Activated naive CD4-positive, alpha-beta T cell treated with anti-CD3 and anti-CD28 coated beads, Interleukin-2, amount 50 U/mL, for 72 hours (primary cell): Measurements from ENCODE around the gene TGFBR3. TPM values are rescaled to one million over a fixed set of nuclear protein-coding genes. Genes with fewer than 3 reads are reported as not detected.

Experiments
- ATAC-seq, 2 donors: fragments of 150-1000 bp; cut with Tn5 transposase; 2 replicates each; pipeline ENCODE4 v1.10.0; 2021; ENCODE audit warnings: mild to moderate bottlenecking in 2 of 2, moderate library complexity in 2 of 2
- DNase-seq, 2 donors: peaks; one replicate each; pipeline ENCODE4 v3.0.0; 2021 to 2022; ENCODE audit warnings: low spot score in 2 of 2
- H3K27ac Mint-ChIP-seq, 2 donors: one replicate each; pipeline ENCODE4 v1.8.0; 2022; ENCODE audit warnings: mild to moderate bottlenecking in 2 of 2, mixed read lengths in 2 of 2
- H3K36me3 Mint-ChIP-seq, 2 donors: one replicate each; pipeline ENCODE4 v1.8.0; 2022; ENCODE audit warnings: mixed read lengths in 2 of 2
- H3K9me3 Mint-ChIP-seq, 2 donors: one replicate each; pipeline ENCODE4 v1.8.0; 2022; ENCODE audit warnings: mixed read lengths in 2 of 2
- total RNA-seq, 2 donors: library from RNA; stranded (reverse); gene quantifications; one replicate each; pipeline ENCODE4 v1.2.3, GENCODE V29; 2022

TGFBR3 gene
- total RNA-seq, 2 donors from 2014 or later, result 1.2 to 3.3 TPM

DNA sequence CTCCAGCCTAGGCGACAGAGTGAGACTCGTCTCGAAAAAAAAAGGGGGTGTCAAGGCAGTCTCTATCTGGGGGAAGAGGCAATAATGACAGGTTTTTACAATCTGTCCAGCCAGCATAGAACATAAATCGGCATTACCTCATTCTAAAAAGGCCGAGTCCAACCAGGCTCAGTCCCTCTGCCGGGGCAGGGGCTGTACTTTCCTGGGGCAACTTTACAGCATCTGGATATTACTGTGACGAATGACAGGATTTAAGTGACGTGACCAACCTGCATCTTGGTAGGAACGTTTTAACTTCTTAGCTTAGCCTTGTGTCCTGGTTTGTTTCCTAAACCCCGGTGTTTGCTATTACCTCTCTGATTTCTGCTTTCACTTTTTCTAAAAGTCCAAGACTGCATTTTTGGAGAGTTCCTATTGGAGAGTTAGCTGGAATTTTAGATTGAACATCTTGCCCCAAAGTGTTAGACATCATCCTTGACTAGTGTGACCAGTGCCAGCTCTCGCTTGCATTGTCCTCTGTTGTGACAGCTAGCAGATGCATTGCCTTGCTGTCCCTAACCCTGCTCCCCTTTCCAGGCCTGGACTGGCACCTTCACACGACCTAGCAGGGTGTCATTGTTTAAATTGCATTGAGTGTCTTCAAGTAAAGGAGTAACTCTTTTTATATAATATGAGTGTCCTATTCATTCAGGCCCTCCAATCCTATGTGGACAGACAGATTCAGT is 96.5 kb downstream of the TGFBR3 start:
- peaks cover 1 to 6% of the 10 kb centered on the region in 2 donors for H3K9me3 Mint-ChIP-seq
- peaks cover 3 to 6% of the 10 kb centered on the region in 2 donors for H3K36me3 Mint-ChIP-seq
- no peak overlapping the region for H3K27ac Mint-ChIP-seq
- no peak for ATAC-seq
- DNase-seq, result no peak

DNA sequence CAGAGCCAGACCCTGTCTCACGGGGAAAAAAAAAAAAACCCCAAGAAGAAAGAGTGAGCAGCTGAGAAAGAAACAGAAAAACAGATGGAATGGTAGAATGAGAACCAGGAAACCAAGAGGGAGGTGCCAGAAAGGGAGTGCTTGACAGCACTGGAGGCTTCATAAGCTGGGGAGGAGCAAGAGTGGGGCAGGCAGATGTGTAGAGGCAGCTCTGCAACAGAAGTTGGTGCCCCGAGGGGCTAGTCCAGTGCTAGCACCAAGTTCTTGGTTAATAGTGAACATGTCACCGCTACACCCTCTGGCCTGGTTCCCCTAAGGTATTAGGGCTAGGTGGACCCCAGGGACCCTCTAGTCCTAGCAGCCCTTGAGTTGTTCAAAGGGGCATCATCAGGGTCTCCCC is 98.0 kb downstream of the TGFBR3 start:
- Mint-ChIP-seq H3K27ac (no peak overlapping the region), H3K36me3 (peaks cover 0 to 5% of the 10 kb centered on the region in 2 donors), H3K9me3 (peaks cover 0 to 4% of the 10 kb centered on the region in 2 donors)
- no peak for DNase-seq
- no peak for ATAC-seq

DNA sequence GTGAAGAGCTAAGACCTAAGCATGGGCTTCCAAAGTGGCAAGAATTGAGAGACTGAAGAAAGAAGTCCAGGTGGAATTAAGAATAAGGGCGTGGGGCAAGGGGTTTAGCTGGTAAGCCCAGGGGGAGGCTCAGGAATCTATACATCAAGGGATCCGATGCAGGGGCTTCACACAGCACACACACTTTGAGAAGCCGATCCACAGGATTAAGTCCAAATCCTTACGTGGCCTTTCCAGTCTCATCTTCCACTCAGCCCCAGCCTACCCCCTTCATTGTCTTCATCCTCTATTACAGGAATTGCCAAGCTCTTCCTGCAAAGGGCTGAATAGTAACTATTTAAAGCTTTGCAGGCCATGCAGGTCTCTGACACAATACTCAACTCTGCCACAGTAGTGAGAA is 101.3 kb downstream of the TGFBR3 start:
- Mint-ChIP-seq H3K27ac (no peak overlapping the region), H3K36me3 (peaks cover 0 to 5% of the 10 kb centered on the region in 2 donors), H3K9me3 (peaks cover 0 to 4% of the 10 kb centered on the region in 2 donors)
- ATAC-seq (no peak), DNase-seq (no peak)

DNA sequence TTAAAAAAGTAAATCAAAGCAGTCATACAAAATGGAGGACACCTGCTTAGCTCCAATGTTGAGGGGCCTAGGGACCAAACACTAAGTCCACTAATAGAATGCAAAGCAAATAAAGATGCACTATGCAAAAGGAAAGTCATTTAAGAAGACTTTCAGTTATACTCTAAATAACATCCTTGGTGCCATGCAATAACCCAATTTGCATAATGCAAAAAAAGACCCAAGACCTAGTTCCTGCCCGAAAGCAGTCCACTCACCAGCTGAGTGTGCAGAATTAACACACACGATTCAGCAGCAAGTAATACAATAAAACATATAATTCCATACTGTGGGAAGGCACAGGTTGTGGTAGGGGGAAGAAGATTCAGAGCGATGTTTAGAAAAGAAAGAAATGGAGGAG is 101.8 kb downstream of the TGFBR3 start:
- H3K9me3 Mint-ChIP-seq, result peaks cover 0 to 4% of the 10 kb centered on the region in 2 donors
- no peak overlapping the region for H3K27ac Mint-ChIP-seq
- peaks cover 0 to 5% of the 10 kb centered on the region in 2 donors for H3K36me3 Mint-ChIP-seq
- ATAC-seq, result no peak
- DNase-seq, result no peak

DNA sequence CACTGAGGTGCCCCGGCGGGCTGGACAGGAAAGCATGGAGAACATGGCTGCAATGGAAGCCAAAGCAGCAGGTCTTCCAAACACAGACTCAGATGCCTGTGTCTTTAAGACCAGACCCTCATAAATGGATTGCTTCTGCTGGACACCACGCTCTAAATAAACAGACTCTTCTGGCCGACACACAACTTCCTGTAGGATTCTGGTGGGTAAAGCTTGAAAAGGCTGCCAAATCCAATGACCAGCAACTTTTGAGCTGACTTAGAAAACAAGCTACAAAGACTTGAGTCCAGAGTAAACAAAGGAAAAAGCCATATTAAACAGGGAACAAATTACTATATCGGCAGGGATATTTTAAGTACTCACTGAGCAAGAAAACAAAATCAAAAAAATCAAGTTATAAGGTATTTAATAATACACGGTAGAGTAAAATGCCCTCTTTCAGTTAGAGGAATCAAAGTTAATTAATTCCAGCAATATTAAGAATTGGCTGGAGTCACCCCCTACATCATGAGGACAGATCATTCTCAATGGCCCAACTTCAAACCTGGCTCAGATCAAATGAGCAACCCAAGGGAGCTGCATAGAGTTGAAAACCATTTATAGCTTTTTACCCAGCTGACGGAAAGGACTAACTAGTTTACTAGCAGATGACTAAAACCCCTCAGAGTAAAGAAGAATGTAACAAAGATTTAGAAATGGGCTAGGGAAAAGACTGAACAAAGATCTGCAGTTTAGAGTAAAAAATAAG is 102.4 kb downstream of the TGFBR3 start:
- Mint-ChIP-seq H3K36me3 (peaks cover 0 to 5% of the 10 kb centered on the region in 2 donors), H3K27ac (no peak overlapping the region), H3K9me3 (peaks cover 0 to 4% of the 10 kb centered on the region in 2 donors)
- no peak for ATAC-seq
- no peak for DNase-seq

DNA sequence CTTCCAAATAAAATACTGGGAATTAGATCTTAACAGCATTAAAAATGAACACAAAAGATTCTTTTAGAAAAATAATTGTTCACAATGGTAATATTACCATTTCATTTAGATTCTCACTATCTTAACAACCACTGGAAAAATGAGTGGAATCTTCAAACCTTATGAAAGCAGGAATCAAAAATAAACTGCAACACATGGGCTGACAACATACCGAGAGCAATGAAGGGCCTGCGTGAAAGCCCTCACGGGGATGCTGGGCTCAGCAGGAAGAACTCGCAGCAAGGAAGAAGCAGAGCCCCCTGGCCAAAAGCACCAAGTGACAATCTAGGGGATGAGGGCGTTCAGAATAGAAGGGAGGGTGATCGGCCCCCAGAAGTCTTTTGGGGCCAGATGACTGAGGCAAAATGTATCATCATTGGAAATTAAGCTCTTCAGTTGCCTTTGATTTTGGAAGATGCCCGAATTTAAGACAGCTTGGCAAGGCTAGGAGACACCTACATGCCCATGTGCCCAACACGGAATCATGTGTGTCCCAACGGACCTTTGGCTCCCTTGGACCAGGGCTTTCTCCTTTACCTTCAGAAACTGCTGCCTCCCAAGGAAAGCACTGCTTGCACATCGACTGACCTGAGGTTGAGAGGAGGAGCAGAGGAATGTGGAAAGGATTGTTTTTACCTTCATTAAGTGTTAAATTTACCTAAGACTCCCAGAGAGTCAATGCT is 103.9 kb downstream of the TGFBR3 start:
- Mint-ChIP-seq H3K9me3 (peaks cover 0 to 4% of the 10 kb centered on the region in 2 donors), H3K27ac (no peak overlapping the region), H3K36me3 (peaks cover 0 to 5% of the 10 kb centered on the region in 2 donors)
- DNase-seq, result no peak
- no peak for ATAC-seq

DNA sequence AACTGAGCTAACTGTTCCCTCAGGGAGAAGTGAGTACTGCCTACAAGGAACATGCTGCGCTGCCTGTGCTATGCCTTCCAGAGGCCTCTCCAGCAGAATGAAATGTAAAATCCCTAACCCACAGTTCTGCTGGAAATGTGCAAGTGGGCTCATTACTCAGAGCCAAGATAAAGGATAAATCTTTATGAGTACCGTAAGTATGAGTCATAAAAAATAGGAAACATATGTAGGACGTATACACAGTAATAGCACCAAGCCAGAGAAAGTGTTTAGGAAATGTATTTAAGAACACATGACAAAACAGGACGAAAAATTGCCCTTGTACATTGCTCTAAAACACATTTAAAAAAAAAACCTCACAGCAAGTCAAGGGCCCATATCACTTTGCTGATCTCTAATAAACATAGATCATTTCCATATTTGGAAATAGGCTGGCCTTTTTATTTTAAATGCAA is 104.6 kb downstream of the TGFBR3 start:
- DNase-seq (no peak), ATAC-seq (no peak)
- Mint-ChIP-seq H3K9me3 (peaks cover 0 to 4% of the 10 kb centered on the region in 2 donors), H3K36me3 (peaks cover 0 to 5% of the 10 kb centered on the region in 2 donors), H3K27ac (no peak overlapping the region)

DNA sequence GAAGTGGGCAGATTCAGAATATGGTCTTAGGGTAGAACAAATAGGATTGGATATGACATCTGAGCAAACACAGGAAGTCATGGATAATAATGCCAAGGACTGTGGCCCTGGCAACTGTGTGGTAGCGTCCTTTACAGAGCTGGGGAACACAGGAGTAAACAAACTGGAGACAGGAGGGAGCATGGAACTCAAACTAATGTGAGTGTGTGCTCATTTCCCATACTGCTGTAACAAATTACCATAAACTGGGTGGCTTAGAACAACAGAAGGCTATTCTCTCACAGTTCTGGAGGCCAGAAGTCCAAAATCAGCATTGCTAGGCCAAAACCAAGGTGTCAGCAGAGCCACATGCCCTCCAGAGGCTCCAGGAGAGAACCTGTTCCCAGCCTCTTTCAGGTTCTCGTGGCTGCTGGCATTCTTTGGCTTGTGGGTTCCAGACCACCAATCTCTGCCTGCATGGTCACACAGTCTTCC is 106.4 kb downstream of the TGFBR3 start:
- H3K36me3 Mint-ChIP-seq, result no peaks in the 10 kb centered on the region
- no peak for ATAC-seq
- H3K9me3 Mint-ChIP-seq, result no peaks in the 10 kb centered on the region
- H3K27ac Mint-ChIP-seq, result no peak overlapping the region
- no peak for DNase-seq

DNA sequence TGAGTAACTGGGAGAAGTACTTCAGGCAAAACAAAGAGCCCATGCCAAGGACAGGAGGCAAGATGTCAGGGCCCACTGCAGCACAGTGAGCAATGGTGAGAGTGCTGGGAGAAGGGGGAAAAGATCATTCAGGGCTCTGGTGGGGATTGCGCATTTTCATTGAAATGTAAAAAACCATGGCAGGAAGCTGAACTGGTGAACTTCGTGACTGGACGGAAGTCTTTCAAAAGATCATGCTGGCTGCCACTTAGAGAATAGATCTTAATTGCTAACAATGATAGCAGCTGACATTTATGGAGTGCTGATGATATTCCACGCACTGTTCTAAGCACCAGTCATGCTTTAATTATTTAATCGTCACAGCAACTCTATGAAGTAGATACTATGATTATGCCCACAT is 107.0 kb downstream of the TGFBR3 start:
- Mint-ChIP-seq H3K9me3 (no peaks in the 10 kb centered on the region), H3K36me3 (no peaks in the 10 kb centered on the region), H3K27ac (no peak overlapping the region)
- ATAC-seq (no peak), DNase-seq (no peak)

DNA sequence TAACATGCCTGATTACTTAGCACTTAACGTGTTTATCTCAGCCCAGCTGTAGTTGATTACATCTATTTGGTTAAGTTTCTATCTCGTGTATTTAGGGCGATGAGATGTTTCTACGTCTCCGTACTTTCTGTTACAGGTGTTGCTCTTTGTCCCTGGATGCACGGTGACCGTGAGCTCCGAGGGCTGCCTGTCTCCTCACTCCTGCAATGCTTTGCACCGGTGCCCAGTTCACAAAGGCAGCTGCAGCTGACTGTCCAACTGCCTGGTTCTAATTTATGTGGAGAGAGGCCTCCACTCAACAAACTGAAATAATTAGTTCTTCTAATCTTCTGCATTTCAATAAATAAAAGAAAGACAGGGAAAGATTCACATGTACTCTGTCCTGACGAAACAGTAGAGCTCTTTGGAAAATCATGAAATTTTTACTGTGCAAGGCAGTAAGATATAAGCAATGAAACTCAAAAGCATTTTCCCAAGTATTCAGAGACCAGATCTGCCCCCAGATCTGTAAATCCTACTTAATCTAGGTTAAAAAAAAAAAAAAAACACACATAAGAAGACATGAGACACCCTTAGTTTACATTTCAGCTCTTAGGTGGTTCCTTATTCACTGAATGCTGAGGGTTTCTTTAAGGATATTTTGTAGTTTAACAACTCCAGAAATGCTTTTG is 108.2 kb downstream of the TGFBR3 start:
- ATAC-seq (no peak), DNase-seq (no peak)
- H3K27ac Mint-ChIP-seq, result no peak overlapping the region
- no peaks in the 10 kb centered on the region for H3K36me3 Mint-ChIP-seq
- no peaks in the 10 kb centered on the region for H3K9me3 Mint-ChIP-seq

DNA sequence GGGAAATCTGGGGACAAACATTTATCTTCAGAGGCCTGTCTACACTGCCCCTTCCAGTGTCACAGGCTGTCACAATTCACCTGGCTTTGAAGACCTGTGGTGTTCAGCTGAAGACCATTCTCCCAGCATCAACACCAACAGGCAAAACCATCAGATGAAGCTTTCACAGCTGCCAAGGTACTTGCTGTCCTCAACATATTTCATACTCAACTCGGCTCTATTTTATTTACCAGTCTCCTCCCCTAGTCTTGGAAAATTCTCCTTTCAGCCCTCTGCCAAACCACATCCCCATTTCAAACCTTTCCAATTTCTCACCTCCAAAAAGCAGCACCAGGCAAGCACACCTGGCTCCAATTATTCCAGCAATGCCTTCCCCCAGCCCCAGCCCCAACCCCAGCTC is 108.8 kb downstream of the TGFBR3 start:
- no peaks in the 10 kb centered on the region for H3K36me3 Mint-ChIP-seq
- no peaks in the 10 kb centered on the region for H3K9me3 Mint-ChIP-seq
- DNase-seq (no peak), ATAC-seq (no peak)
- peak overlapping the region in 1 of 2 donors; percentile 37 for H3K27ac Mint-ChIP-seq

DNA sequence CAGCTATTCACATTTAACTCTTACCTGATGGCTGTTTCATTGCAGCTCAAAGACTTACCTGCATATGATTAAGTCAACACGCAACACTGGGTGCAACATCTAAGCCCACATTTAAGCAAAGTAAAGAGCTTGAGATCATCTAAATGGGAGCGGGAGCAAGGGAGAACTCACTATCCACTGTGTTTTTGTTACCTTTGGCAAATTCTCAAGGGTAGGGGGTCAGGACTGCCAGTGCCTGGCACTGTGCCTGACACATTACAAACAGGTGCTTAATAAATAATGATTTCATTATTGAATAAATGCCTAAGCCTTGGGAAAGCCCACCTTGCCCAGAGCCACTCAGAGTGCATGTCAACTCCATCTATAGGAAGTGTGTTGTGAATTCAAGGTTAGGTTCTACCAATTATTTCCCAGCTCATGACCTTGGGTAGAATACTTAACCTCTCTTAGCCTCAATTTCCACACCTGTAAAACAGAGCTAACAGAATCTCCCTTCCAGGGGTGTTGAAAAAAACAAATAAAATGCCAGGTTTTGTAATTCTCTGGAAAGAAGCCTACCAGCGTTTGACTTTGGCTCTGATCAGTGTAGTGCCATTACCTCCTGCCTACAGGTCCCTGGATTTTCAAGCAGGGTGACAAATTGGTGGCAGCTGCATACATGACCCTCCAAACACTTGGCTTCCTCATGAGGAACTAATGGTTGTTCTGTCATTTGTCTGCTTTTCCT is 109.7 kb downstream of the TGFBR3 start:
- Mint-ChIP-seq H3K9me3 (no peaks in the 10 kb centered on the region), H3K27ac (no peak overlapping the region), H3K36me3 (no peaks in the 10 kb centered on the region)
- ATAC-seq (no peak), DNase-seq (no peak)

DNA sequence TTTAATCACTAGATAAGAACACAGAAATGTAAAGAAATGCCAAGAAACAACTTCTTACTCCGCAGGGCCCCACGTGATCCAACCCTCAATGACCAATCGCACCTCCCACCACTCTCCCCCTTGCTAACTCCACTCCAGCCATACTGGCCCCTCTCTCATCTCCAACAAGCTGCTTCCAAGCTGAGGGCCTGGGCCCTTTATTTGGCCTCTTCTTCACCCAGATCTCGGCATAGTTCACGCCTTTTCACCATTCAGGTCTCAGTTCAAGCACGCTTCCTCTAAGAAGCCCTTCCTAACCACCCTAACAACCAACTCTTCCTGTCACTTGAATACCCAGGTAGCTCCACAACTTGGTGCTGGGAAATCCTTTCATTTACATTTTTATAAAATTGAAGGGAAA is 110.7 kb downstream of the TGFBR3 start:
- H3K27ac Mint-ChIP-seq, result no peak overlapping the region
- no peak for ATAC-seq
- no peaks in the 10 kb centered on the region for H3K36me3 Mint-ChIP-seq
- H3K9me3 Mint-ChIP-seq, result no peaks in the 10 kb centered on the region
- no peak for DNase-seq

DNA sequence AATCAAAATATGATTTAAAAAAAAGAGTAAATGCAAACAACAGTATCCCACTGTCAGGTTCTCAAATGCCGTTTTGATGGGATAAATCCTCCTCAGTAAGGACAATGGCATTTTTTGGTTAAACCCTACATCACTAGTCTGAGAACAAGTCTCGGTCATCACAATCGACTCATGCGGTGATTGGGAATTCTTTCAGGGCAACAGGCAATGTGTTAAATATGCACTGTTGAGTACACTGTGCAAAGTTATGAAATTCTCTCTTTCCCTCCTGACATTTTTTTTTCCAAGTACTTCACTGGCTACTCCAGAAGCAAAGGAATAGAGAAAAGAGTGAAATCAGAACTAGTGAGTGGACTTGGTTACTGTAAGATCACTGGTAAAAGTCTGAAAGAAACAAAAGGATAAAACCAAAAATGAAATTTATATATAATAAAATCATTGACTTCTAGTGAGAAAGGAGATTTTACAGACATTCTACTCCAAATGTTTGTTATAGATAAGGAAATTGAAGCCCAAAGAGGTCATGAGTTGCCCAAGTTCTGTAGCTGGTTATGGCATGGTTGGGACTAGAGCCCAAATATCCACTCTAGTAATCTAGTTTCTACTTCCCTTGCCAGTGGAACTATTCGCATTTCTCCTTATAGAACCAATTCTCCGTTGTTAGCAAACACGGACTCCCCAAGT is 111.3 kb downstream of the TGFBR3 start:
- H3K27ac Mint-ChIP-seq, result no peak overlapping the region
- ATAC-seq, result no peak

DNA sequence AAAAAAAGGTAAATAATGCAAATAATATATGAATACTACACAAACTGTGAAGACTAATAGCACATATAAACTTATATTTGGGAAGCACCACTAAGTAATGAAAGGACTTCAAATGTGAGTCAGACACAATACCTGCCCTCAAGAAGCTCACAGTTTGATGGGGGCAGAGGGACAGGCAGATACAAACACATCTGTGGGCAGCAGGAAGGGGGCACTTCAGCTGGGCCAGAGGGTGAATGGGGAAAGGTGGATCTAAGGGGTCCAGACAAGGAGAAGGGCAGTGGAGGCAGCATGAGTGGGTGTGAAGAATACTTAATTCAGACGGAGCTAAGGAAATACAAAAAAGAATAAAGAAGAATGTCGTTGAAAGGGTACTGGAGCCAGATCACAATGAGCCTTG is 114.2 kb downstream of the TGFBR3 start:
- H3K9me3 Mint-ChIP-seq, result peaks cover 0 to 9% of the 10 kb centered on the region in 2 donors
- DNase-seq (no peak), ATAC-seq (no peak)
- peaks cover 4 to 11% of the 10 kb centered on the region in 2 donors for H3K36me3 Mint-ChIP-seq
- no peak overlapping the region for H3K27ac Mint-ChIP-seq

More for the DNA sequence above, 111.3 kb downstream of the TGFBR3 start:
- no peaks in the 10 kb centered on the region for H3K9me3 Mint-ChIP-seq
- no peak for DNase-seq
- no peaks in the 10 kb centered on the region for H3K36me3 Mint-ChIP-seq
